Measurements from ENCODE around the gene TEAD2. TPM values are rescaled to one million over a fixed set of nuclear protein-coding genes. Genes with fewer than 3 reads are reported as not detected.

Gene TEAD2
- total and polyA plus RNA-seq, 2 donors (not counting 1 experiment from before 2014, with no cell fraction given) = 5.8 to 12.0 TPM

- DNase-seq (no peak), ATAC-seq (ENCODE audit: low read depth) (no peak)
- H3K36me3 ChIP-seq (replicated peaks in 1 of 2; ENCODE audit: control extremely low read depth in 1 of 2, control insufficient read depth in 1 of 2, extremely low read depth in 1 of 2, insufficient read depth in 2 of 2, low read length in 1 of 2) = peaks cover 0 to 3% of the 10 kb centered on the region in 2 experiments
- Mint-ChIP-seq H3K27me3 (no peaks in the 10 kb centered on the region), H3K27ac (no peak overlapping the region), H3K4me3 (no peak overlapping the region), H3K9me3 (ENCODE audit: insufficient read depth) (no peaks in the 10 kb centered on the region), H3K4me1 (no peaks in the 10 kb centered on the region)
- no peak overlapping the region for H3K27ac ChIP-seq (ENCODE audit: low read length in 2 of 2)
- no peak for TF ChIP-seq EZH2 (IDR thresholded peaks at IDR 0.05; ENCODE audit: borderline replicate concordance, insufficient read depth, low read depth, low read length, poor library complexity, severe bottlenecking)
- no peak for TF ChIP-seq CTCF (IDR thresholded peaks at IDR 0.05)
- H2AFZ ChIP-seq (ENCODE audit: insufficient read depth, low read depth, low read length, poor library complexity, severe bottlenecking) = no peak overlapping the region
- 92% methylated on average over 2 of the region's 6 CpGs for WGBS (ENCODE audit: insufficient coverage)
- ChIA-PET CTCF (interaction anchor here (0.6 to 1.2 kb wide), 3 partner anchors 97 to 252 kb away, joined by 3 read pairs; no protein-coding TSS in a partner anchor), POLR2A (interaction anchor here (0.6 kb wide), 1 partner anchor 155 kb away, joined by 5 read pairs; no protein-coding TSS in a partner anchor)
- intact Hi-C loops (cut with micrococcal nuclease) = no loop called here
- no peak overlapping the region for H3K4me2 ChIP-seq (replicated peaks; ENCODE audit: low read depth, low read length, poor library complexity, severe bottlenecking)
- H3K9ac ChIP-seq (ENCODE audit: low read length) = no peak overlapping the region
- no peaks in the 10 kb centered on the region for H4K20me1 ChIP-seq (ENCODE audit: control insufficient read depth, insufficient read depth, low read length, poor library complexity, severe bottlenecking)
- peaks cover 0 to 3% (median 0%) of the 10 kb centered on the region in 3 donors for H3K9me3 ChIP-seq (ENCODE audit: control extremely low read depth in 1 of 3, control insufficient read depth in 2 of 3, insufficient read depth in 1 of 3, low read length in 2 of 3)
- no peaks in the 10 kb centered on the region for H3K27me3 ChIP-seq (replicated peaks in 1 of 4; ENCODE audit: control extremely low read depth in 1 of 4, control insufficient read depth in 3 of 4, insufficient read depth in 4 of 4, low read length in 3 of 4)
- no peaks in the 10 kb centered on the region for H3K79me2 ChIP-seq (ENCODE audit: control insufficient read depth, insufficient read depth, low read length)
- H3K4me3 ChIP-seq (ENCODE audit: control extremely low read depth in 1 of 5, extremely low read depth in 1 of 5, insufficient read depth in 1 of 5, low read depth in 2 of 5, low read length in 4 of 5) = no peak overlapping the region
- no peaks in the 10 kb centered on the region for H3K4me1 ChIP-seq (ENCODE audit: control insufficient read depth in 2 of 2, insufficient read depth in 2 of 2, low read length in 2 of 2)
Measured at GRCh38 chr19:49294401-49294800, 67.8 kb downstream of the TEAD2 start.

Small RNA genes within 50 kb of the gene (small RNA-seq; reads per million reads assigned to genes)
- gene MIR4324 (ENCODE audit: insufficient read length, low read depth, low replicate concordance) = not detected

Other genes starting within 250 kb of the TEAD2 start
- 12.4 and 13.1 TPM in 2 replicates for gene LIN7B, start 248.0 kb downstream of the TEAD2 start, total RNA-seq
- 7.4 and 7.5 TPM in 2 replicates for gene LIN7B, start 248.0 kb downstream of the TEAD2 start, polyA plus RNA-seq
- gene C19orf73, start 243.3 kb downstream of the TEAD2 start, total RNA-seq = 3.9 and 5.3 TPM in 2 replicates
- gene C19orf73, start 243.3 kb downstream of the TEAD2 start, polyA plus RNA-seq = 8.2 and 9.8 TPM in 2 replicates
- 0.80 and 3.4 TPM in 2 replicates for gene PPFIA3, start 242.9 kb downstream of the TEAD2 start, total RNA-seq
- gene PPFIA3, start 242.9 kb downstream of the TEAD2 start, polyA plus RNA-seq = 1.5 and 2.1 TPM in 2 replicates
- gene HRC, start 207.0 kb downstream of the TEAD2 start, total RNA-seq = not detected in 2 replicates
- not detected in 2 replicates for gene HRC, start 207.0 kb downstream of the TEAD2 start, polyA plus RNA-seq
- not detected in 2 replicates for gene TRPM4, start 204.6 kb downstream of the TEAD2 start, total RNA-seq
- gene TRPM4, start 204.6 kb downstream of the TEAD2 start, polyA plus RNA-seq = 0.24 TPM in 1 of 2 replicates, not detected in the other
- 68.4 and 68.5 TPM in 2 replicates for gene SLC6A16, start 37.2 kb downstream of the TEAD2 start, total RNA-seq
- 16.9 and 22.3 TPM in 2 replicates for gene SLC6A16, start 37.2 kb downstream of the TEAD2 start, polyA plus RNA-seq
- gene CD37, start 27.0 kb downstream of the TEAD2 start, total RNA-seq = 1,880 and 1,998 TPM in 2 replicates
- gene CD37, start 27.0 kb downstream of the TEAD2 start, polyA plus RNA-seq = 1,422 and 2,188 TPM in 2 replicates
- 0.68 and 1.2 TPM in 2 replicates for gene DKKL1, start 1.5 kb upstream of the TEAD2 start, total RNA-seq
- gene DKKL1, start 1.5 kb upstream of the TEAD2 start, polyA plus RNA-seq = 1.6 TPM in 1 of 2 replicates, not detected in the other
- 0.74 and 1.4 TPM in 2 replicates for gene KASH5, start 25.8 kb upstream of the TEAD2 start, total RNA-seq
- gene KASH5, start 25.8 kb upstream of the TEAD2 start, polyA plus RNA-seq = 0.67 TPM in 1 of 2 replicates, not detected in the other
- not detected in 2 replicates for gene PTH2, start 61.0 kb upstream of the TEAD2 start, total RNA-seq
- not detected in 2 replicates for gene PTH2, start 61.0 kb upstream of the TEAD2 start, polyA plus RNA-seq
- not detected in 2 replicates for gene GFY, start 63.0 kb upstream of the TEAD2 start, total RNA-seq
- not detected in 2 replicates for gene GFY, start 63.0 kb upstream of the TEAD2 start, polyA plus RNA-seq
- gene SLC17A7, start 79.1 kb upstream of the TEAD2 start, total RNA-seq = 0.29 and 0.89 TPM in 2 replicates
- 0.40 and 0.60 TPM in 2 replicates for gene SLC17A7, start 79.1 kb upstream of the TEAD2 start, polyA plus RNA-seq
- 168 and 184 TPM in 2 replicates for gene PIH1D1, start 89.4 kb upstream of the TEAD2 start, total RNA-seq
- 158 and 170 TPM in 2 replicates for gene PIH1D1, start 89.4 kb upstream of the TEAD2 start, polyA plus RNA-seq
- gene ALDH16A1, start 90.8 kb upstream of the TEAD2 start, total RNA-seq = 65.8 and 73.6 TPM in 2 replicates
- gene ALDH16A1, start 90.8 kb upstream of the TEAD2 start, polyA plus RNA-seq = 105 and 202 TPM in 2 replicates
- 27.8 and 31.0 TPM in 2 replicates for gene FLT3LG, start 111.8 kb upstream of the TEAD2 start, total RNA-seq
- 49.8 and 52.6 TPM in 2 replicates for gene FLT3LG, start 111.8 kb upstream of the TEAD2 start, polyA plus RNA-seq
- gene RPL13A, start 125.2 kb upstream of the TEAD2 start, total RNA-seq = 5,221 and 5,457 TPM in 2 replicates
- 4,869 and 6,298 TPM in 2 replicates for gene RPL13A, start 125.2 kb upstream of the TEAD2 start, polyA plus RNA-seq
- 3,882 and 4,227 TPM in 2 replicates for gene RPS11, start 134.0 kb upstream of the TEAD2 start, total RNA-seq
- 8,349 and 12,912 TPM in 2 replicates for gene RPS11, start 134.0 kb upstream of the TEAD2 start, polyA plus RNA-seq
- gene FCGRT, start 150.2 kb upstream of the TEAD2 start, total RNA-seq = 44.7 and 50.4 TPM in 2 replicates
- 41.5 and 43.2 TPM in 2 replicates for gene FCGRT, start 150.2 kb upstream of the TEAD2 start, polyA plus RNA-seq
- 2.2 and 4.1 TPM in 2 replicates for gene RCN3, start 165.6 kb upstream of the TEAD2 start, total RNA-seq
- 1.8 and 3.1 TPM in 2 replicates for gene RCN3, start 165.6 kb upstream of the TEAD2 start, polyA plus RNA-seq
- 55.5 and 65.2 TPM in 2 replicates for gene NOSIP, start 218.1 kb upstream of the TEAD2 start, total RNA-seq
- gene NOSIP, start 218.1 kb upstream of the TEAD2 start, polyA plus RNA-seq = 110 and 135 TPM in 2 replicates
- 3.0 and 4.4 TPM in 2 replicates for gene PRRG2, start 218.9 kb upstream of the TEAD2 start, total RNA-seq
- gene PRRG2, start 218.9 kb upstream of the TEAD2 start, polyA plus RNA-seq = 1.1 TPM in 2 replicates
- gene PRR12, start 228.8 kb upstream of the TEAD2 start, total RNA-seq = 70.7 and 72.3 TPM in 2 replicates
- gene PRR12, start 228.8 kb upstream of the TEAD2 start, polyA plus RNA-seq = 5.2 and 8.4 TPM in 2 replicates

All from B cell (primary cell).